GM12892 (cell line): ENCODE data around the gene TMEM54.

Source experiments
- POLR2A ChIP-seq: IDR thresholded peaks from 2 replicates; pipeline ENCODE4 v1.6.1; 2011; ENCODE audit warnings: low read depth, low read length, control low read depth
- POLR2AphosphoS5 ChIP-seq: IDR thresholded peaks from 2 replicates; pipeline ENCODE4 v1.6.1; 2011; ENCODE audit warnings: low read depth, low read length, control low read depth
- TAF1 ChIP-seq: IDR thresholded peaks from 2 replicates; pipeline ENCODE4 v1.6.1; 2011; ENCODE audit warnings: low read depth, mild to moderate bottlenecking, control low read depth, low read length, borderline replicate concordance

DNA sequence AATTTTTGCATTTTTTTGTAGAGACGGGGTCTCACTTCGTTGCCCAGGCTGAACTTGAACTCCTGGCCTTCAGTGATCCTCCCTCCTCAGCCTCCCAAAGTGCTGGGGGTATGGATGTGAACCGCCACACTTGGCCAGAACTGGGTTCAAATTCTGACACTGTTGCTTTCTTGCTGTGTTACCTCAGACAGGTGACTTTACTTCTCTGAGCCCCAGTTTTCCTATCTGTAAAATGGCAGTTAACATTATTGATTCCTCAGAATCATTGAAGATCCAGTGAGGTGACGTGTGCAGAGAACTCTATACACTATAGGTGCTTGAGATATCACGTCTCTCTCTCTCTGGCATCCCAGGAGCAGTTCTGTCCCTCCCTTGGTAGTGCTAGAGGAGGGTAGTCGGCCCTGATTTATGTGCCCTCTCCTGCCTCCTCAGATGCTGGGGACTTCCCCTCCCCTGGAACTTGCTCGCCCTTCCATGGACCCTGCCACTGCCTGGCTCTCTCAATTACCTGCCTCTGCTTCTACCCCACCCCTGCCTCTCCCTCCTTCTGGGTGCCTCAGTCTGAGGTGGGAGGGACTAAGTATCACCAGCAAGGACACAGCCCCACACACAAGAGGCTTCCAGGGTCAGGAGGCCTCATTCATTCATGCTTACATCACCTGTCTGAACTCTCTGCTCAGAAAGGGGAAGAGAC is 17.7 kb downstream of the TMEM54 start:
- TF ChIP-seq POLR2AphosphoS5 (no peak), TAF1 (no peak), POLR2A (no peak)
